NCI-H82 treated with DMSO at 0.1 percent for 48 hours (cell line): ENCODE measurements around the gene CCT8L2.
"Not testable (repeated sequence)": the region's sequence is repeated elsewhere in the genome, so short reads cannot be mapped to it uniquely, and the experiment has no call there.

ENCODE experiments used
- DNase-seq: peaks from one replicate; lab custom pipeline; 2025; ENCODE audit not compliant: unreplicated experiment; lab: John Stamatoyannopoulos, UW

Gene CCT8L2, protein sequence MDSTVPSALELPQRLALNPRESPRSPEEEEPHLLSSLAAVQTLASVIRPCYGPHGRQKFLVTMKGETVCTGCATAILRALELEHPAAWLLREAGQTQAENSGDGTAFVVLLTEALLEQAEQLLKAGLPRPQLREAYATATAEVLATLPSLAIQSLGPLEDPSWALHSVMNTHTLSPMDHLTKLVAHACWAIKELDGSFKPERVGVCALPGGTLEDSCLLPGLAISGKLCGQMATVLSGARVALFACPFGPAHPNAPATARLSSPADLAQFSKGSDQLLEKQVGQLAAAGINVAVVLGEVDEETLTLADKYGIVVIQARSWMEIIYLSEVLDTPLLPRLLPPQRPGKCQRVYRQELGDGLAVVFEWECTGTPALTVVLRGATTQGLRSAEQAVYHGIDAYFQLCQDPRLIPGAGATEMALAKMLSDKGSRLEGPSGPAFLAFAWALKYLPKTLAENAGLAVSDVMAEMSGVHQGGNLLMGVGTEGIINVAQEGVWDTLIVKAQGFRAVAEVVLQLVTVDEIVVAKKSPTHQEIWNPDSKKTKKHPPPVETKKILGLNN

DNA sequence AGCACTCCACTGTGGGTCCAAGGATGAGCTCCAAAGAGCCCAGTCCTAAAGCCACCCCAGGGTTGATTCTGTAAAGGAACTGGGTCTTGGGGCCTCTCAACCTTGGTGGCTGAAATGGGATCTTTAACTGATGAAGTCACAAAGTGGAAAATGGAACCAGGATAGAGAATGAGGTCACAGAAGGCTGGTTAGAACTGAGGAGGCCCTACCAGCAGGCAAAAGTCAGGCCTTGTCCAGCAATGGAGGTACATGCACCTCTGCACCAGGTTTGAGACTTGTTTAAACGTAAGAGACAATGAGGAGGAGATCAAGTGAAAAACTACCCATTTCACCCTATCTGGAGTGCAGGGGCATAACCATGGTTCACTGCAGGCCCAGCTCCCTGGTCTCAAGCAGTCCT, at the start of gene CCT8L2:
Gene CCT8L2, minus strand, starts transcription at position 101 of the 400 bp plus-strand sequence. CDS start 260 bp downstream, outside the sequence.
- not testable (repeated sequence) for DNase-seq

DNA sequence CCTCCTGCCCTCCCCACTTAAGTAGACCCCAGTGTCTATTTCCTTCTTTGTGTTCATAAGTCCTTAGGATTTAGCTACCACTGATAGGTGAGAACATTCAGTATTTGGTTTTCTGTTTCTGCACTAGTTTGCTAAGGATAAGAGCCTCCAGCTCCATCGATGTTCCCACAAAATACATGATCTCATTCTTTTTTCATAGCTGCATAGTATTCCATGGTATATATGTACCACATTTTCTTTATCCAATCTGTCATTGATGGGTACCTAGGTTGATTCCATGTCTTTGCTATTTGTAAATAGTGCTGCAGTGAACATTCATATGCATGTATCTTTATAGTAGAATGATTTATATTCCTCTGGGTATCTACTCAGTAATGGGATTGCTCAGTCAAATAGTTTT, 42.8 kb upstream of the CCT8L2 start:
- DNase-seq: not testable (repeated sequence)

DNA sequence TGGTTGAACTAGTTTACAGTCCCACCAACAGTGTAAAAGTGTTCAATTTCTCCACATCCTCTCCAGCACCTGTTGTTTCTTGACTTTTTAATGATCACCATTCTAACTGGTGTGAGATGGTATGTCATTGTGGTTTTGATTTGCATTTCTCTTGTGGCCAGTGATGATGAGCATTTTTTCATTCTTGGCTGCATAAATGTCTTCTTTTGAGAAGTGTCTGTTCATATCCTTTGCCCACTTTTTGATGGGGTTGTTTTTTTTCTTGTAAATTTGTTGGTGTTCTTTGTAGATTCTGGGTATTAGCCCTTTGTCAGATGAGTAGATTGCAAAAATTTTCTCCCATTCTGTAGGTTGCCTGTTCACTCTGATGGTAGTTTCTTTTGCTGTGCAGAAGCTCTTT, 41.5 kb upstream of the CCT8L2 start:
- DNase-seq: not testable (repeated sequence)

GRCh38 chr22:16628476-16628875, 35.9 kb upstream of the CCT8L2 start:
- DNase-seq: not testable (repeated sequence)

- not testable (repeated sequence) for DNase-seq
Observed at GRCh38 chr22:16625018-16625417, 32.4 kb upstream of the CCT8L2 start.

- DNase-seq: not testable (repeated sequence)
Observed at GRCh38 chr22:16623595-16623994, 31.0 kb upstream of the CCT8L2 start.

GRCh38 chr22:16617516-16617915, 24.9 kb upstream of the CCT8L2 start:
- not testable (repeated sequence) for DNase-seq

GRCh38 chr22:16616390-16616938, 23.9 kb upstream of the CCT8L2 start:
- not testable (repeated sequence) for DNase-seq

DNA sequence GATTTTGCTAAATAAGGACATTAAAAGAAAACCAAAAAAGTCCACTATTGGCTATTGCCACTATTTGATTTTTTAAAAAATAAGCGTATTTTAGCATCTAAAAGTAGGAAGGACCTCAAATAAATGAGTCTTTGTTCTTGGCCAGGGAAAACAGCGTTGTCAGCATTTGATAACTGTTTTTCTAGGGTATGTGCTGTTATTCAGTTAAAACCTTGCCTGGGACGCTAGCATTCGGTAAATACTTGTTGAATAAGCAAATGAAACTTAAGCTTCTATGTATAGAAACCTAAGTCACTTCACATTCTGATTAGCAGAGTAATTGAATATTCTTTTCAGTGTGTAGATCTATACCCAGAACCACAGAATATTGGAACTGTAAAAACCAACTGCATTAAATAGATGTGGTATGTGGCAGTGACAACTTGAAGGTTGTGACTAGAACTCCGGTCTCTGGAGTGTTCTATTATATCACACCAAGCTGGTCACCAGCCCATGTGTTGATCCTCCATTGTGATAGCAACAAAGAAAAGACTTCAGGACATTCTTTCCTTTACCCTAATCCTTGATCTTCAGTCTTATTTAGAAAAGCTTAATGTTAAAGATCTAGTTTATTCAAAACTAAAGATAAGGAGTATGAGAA, 23.1 kb upstream of the CCT8L2 start:
- not testable (repeated sequence) for DNase-seq

- DNase-seq: no peak
Observed at GRCh38 chr22:16609548-16610261, 17.1 kb upstream of the CCT8L2 start.

GRCh38 chr22:16608931-16609330, 16.3 kb upstream of the CCT8L2 start:
- no peak for DNase-seq

- not testable (repeated sequence) for DNase-seq
Observed at GRCh38 chr22:16604257-16604998, 11.8 kb upstream of the CCT8L2 start.

- DNase-seq: not testable (repeated sequence)
Observed at GRCh38 chr22:16603770-16604242, 11.2 kb upstream of the CCT8L2 start.

DNA sequence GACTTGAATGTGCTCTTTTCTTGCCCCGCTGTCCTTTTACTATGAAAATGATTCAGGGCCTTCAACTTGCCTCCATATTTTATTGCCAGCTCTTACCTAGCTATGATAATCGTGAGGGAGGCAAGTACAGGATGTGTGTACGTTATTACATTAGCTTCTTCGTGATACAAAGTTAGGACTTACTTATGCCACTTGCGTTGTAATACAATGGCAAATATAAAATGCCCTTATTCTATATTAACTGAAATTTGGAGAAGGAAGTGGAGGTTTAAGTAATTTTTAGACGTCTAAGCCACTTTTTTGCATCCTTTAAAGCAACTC, 10.8 kb upstream of the CCT8L2 start:
- no peak for DNase-seq

GRCh38 chr22:16602728-16603447, 10.3 kb upstream of the CCT8L2 start:
- DNase-seq: not testable (repeated sequence)

DNA sequence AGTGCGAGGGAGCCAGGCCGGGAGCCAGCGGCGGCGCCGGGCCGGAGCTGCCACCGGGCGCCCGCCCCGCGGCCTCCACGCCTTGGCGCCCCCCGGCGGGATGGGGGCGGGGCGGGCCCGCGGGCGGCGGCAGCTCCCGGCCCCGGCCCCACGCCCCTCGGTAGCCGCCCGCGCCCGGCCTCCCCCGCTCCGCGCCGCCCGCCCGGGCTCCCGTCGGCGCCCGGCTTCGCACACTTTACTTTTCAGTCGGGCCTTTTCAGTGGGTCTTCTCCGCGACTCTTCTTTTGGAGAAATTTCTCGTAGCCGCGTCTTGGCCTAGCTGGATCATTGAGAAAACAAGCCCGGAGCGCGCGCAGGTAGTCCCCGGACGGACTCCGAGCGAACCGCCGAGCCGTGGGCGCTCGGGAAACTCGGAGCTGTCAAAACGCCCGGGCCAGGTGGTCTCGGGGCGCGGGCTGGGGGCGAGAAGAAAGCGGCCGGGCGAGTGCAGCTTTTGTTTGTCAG, 9.7 kb upstream of the CCT8L2 start:
- not testable (repeated sequence) for DNase-seq

DNA sequence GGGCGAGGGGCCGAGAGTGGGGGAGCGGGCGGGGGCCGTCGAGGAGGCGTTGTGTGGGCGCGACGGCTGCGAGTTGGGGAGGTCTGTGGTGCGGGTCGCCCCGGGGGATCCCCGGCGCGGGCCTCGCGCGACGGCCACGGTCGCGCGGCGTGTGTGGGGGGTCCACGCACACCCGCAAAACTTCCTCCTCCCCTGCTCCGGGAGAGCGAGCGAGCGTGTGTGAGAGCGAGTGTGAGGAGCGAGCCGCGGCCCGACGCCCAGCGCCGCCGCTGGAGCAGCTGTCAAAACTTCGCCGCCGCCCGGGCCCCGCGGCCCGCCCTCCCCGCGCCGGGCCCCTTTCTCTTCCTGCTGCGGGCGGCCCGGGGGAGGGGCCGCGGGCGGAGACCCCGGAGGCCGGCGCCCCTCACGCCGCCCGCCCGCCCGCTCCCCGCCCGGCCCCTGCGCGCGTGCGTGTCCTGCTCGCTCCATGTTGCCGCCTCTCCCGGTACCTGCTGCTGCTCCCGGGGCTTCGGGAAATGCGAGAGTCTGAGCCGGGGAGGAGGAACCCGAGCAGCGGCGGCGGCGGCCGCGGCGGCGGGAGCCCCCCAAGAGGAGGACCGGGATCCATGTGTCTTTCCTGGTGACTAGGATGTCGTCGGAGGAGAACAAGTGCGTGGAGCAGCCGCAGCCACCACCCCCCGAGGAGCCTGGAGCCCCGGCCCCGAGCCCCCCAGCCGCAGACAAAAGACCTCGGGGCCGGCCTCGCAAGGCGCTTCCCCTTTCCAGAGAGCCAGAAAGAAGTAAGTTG, 9.0 kb upstream of the CCT8L2 start:
- DNase-seq: no peak

DNA sequence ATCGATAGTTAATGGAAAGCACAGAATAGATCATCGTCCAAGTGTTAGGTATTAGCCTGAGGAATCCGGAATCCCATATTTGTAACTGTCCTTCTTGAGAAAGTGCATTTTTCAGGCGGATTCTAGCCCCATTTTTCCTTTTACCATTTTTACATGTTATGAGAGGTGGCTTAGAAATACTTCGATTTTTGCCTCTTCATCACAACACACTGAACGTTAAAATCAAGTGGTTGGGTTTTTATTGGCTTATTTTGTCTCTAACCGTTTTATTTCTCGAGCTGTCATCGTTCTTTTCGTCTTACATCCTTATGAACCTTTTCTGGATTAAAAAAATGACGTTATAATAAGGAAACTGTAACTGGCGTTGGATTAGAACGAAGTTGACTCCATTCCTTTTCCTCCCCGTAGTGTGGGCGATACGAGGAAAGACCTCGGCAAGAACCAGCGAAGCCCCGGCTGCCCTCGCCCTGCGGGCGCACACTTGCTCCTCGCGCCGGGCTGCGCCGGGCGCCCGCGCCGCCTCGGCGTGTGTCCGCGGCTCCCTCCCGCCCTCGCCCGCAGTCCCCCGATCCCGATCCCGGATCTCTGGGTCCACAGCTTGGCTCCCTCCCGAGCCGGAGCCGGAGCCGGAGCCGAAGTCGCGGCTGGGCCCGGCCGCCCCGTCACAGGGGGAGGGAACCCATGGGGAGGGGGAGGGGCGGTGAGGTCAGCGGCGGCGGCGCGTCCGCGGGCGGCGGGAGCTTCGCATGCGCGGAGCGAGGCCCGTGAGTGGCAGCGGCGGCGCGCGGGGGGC, 8.2 kb upstream of the CCT8L2 start:
- DNase-seq: not testable (repeated sequence)
